ENCODE results near the gene CHRNA7.

The CHRNA7 gene

GRCh38 chr15:32106401-32107381, 76.4 kb downstream of the CHRNA7 start:
- Histone ChIP-seq H3K36me3 (ENCODE audit: insufficient read depth, low read length) (no peaks in the 10 kb centered on the region), H3K4me1 (ENCODE audit: control insufficient read depth, insufficient read depth, low read length, unreplicated experiment) (no peaks in the 10 kb centered on the region), H3K27ac (ENCODE audit: low read depth, low read length) (no peak overlapping the region), H2AFZ (ENCODE audit: low read length, unreplicated experiment) (no peak overlapping the region), H3K4me3 (ENCODE audit: low read depth, low read length) (no peak overlapping the region), H3K27me3 (ENCODE audit: insufficient read depth, low read length) (no peaks in the 10 kb centered on the region), H3K79me2 (ENCODE audit: control insufficient read depth, insufficient read depth, low read length, unreplicated experiment) (no peaks in the 10 kb centered on the region)

DNA sequence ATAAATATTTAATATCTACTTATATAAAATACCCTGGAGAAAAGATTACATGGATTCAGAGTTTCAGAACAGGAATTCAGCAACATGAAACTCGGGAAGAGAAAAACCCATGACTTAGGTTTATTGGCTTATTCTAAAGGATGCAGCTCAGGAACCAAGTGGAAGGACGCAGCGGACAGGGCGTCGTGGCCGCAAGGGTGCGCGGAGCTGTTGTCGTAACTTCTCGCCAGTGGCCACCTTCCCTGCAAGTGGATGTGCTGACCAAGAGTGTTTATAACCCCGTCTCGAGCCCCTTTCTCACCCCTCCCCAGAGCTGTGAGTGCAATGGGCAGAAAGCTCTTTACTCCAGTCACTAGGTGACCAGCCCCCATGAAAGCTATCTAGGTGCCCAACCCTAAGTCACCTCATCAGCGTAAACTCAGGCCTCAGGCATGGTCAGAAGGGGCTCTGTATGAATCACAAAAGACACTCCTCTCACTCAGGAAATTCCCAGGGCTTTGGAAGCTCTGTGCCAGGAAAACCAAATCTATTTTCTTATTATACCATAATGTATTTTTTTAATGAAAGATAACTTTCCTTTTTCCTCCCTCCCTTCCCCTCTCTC, 77.3 kb downstream of the CHRNA7 start:
- H3K4me3 ChIP-seq (ENCODE audit: low read depth, low read length): no peak overlapping the region
- no peaks in the 10 kb centered on the region for H3K4me1 ChIP-seq (ENCODE audit: control insufficient read depth, insufficient read depth, low read length, unreplicated experiment)
- H3K27me3 ChIP-seq (ENCODE audit: insufficient read depth, low read length): no peaks in the 10 kb centered on the region
- H3K79me2 ChIP-seq (ENCODE audit: control insufficient read depth, insufficient read depth, low read length, unreplicated experiment): no peaks in the 10 kb centered on the region
- H2AFZ ChIP-seq (ENCODE audit: low read length, unreplicated experiment): no peak overlapping the region
- H3K27ac ChIP-seq (ENCODE audit: low read depth, low read length): no peak overlapping the region
- H3K36me3 ChIP-seq (ENCODE audit: insufficient read depth, low read length): no peaks in the 10 kb centered on the region

GRCh38 chr15:32108661-32109060, 78.3 kb downstream of the CHRNA7 start:
- no peaks in the 10 kb centered on the region for H3K4me1 ChIP-seq (ENCODE audit: control insufficient read depth, insufficient read depth, low read length, unreplicated experiment)
- no peak overlapping the region for H3K4me3 ChIP-seq (ENCODE audit: low read depth, low read length)
- H3K27ac ChIP-seq (ENCODE audit: low read depth, low read length): no peak overlapping the region
- no peaks in the 10 kb centered on the region for H3K27me3 ChIP-seq (ENCODE audit: insufficient read depth, low read length)
- H2AFZ ChIP-seq (ENCODE audit: low read length, unreplicated experiment): no peak overlapping the region
- H3K36me3 ChIP-seq (ENCODE audit: insufficient read depth, low read length): no peaks in the 10 kb centered on the region
- no peaks in the 10 kb centered on the region for H3K79me2 ChIP-seq (ENCODE audit: control insufficient read depth, insufficient read depth, low read length, unreplicated experiment)

- Histone ChIP-seq H3K4me3 (ENCODE audit: low read depth, low read length) (no peak overlapping the region), H3K4me1 (ENCODE audit: control insufficient read depth, insufficient read depth, low read length, unreplicated experiment) (no peaks in the 10 kb centered on the region)
These were observed 81.8 kb downstream of the CHRNA7 start for GRCh38 chr15:32112101-32112500.

DNA sequence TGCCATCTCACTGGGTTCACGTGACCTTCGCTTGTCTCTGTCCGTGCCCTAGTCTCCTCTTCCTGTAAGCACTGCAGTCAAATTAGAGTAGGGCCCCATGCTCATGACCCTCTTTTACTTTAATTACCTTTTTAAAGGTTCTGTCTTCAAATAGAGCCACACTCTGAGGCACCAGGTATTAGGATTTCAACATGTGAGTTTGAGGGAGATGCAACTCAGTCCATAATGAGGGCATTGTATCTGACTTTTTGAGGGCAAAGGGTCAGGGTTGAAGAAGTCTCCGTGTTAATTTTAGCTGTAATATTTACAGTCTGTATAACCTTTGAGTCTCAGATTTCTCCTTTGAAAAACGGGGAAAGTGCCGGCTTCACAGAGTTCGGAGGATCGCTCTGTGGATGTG, 82.9 kb downstream of the CHRNA7 start:
- no peaks in the 10 kb centered on the region for H3K27me3 ChIP-seq (ENCODE audit: insufficient read depth, low read length)
- no peaks in the 10 kb centered on the region for H3K4me1 ChIP-seq (ENCODE audit: control insufficient read depth, insufficient read depth, low read length, unreplicated experiment)

More at GRCh38 chr15:32112101-32112500, 81.8 kb downstream of the CHRNA7 start:
- Histone ChIP-seq H3K79me2 (ENCODE audit: control insufficient read depth, insufficient read depth, low read length, unreplicated experiment) (no peaks in the 10 kb centered on the region), H3K27ac (ENCODE audit: low read depth, low read length) (no peak overlapping the region), H2AFZ (ENCODE audit: low read length, unreplicated experiment) (no peak overlapping the region), H3K36me3 (ENCODE audit: insufficient read depth, low read length) (no peaks in the 10 kb centered on the region), H3K27me3 (ENCODE audit: insufficient read depth, low read length) (no peaks in the 10 kb centered on the region)

GRCh38 chr15:32117122-32117521, 86.8 kb downstream of the CHRNA7 start:
- Histone ChIP-seq H3K27me3 (ENCODE audit: insufficient read depth, low read length) (no peaks in the 10 kb centered on the region), H3K79me2 (ENCODE audit: control insufficient read depth, insufficient read depth, low read length, unreplicated experiment) (no peaks in the 10 kb centered on the region)

More for the DNA sequence above, 82.9 kb downstream of the CHRNA7 start:
- no peaks in the 10 kb centered on the region for H3K79me2 ChIP-seq (ENCODE audit: control insufficient read depth, insufficient read depth, low read length, unreplicated experiment)
- H2AFZ ChIP-seq (ENCODE audit: low read length, unreplicated experiment): no peak overlapping the region
- no peak overlapping the region for H3K27ac ChIP-seq (ENCODE audit: low read depth, low read length)
- no peaks in the 10 kb centered on the region for H3K36me3 ChIP-seq (ENCODE audit: insufficient read depth, low read length)
- H3K4me3 ChIP-seq (ENCODE audit: low read depth, low read length): no peak overlapping the region

DNA sequence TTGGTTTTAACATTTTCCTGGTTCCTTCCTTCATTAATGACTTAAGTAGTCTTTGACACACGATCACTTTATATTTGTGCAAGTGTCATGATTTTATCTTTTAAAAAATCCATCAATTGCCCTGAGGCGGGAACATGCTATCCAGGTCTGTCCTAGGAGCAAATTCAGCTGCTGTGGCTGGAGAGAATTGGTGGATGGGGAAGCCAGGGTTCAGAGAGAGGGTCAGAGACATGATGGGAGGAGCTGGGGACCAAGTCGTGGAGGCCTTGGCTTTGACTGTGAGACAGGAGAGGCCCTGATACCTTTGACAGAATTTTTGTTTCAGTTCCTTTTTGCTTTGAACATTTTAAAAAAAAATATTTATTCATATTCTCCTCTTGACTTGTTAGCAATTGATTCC, 89.0 kb downstream of the CHRNA7 start:
- Histone ChIP-seq H3K36me3 (ENCODE audit: insufficient read depth, low read length) (no peaks in the 10 kb centered on the region), H2AFZ (ENCODE audit: low read length, unreplicated experiment) (no peak overlapping the region), H3K27ac (ENCODE audit: low read depth, low read length) (no peak overlapping the region), H3K27me3 (ENCODE audit: insufficient read depth, low read length) (no peaks in the 10 kb centered on the region), H3K4me3 (ENCODE audit: low read depth, low read length) (no peak overlapping the region), H3K4me1 (ENCODE audit: control insufficient read depth, insufficient read depth, low read length, unreplicated experiment) (no peaks in the 10 kb centered on the region), H3K79me2 (ENCODE audit: control insufficient read depth, insufficient read depth, low read length, unreplicated experiment) (no peaks in the 10 kb centered on the region)

More at GRCh38 chr15:32117122-32117521, 86.8 kb downstream of the CHRNA7 start:
- Histone ChIP-seq H3K27ac (ENCODE audit: low read depth, low read length) (no peak overlapping the region), H3K4me1 (ENCODE audit: control insufficient read depth, insufficient read depth, low read length, unreplicated experiment) (no peaks in the 10 kb centered on the region), H3K36me3 (ENCODE audit: insufficient read depth, low read length) (no peaks in the 10 kb centered on the region), H3K4me3 (ENCODE audit: low read depth, low read length) (no peak overlapping the region), H2AFZ (ENCODE audit: low read length, unreplicated experiment) (no peak overlapping the region)

DNA sequence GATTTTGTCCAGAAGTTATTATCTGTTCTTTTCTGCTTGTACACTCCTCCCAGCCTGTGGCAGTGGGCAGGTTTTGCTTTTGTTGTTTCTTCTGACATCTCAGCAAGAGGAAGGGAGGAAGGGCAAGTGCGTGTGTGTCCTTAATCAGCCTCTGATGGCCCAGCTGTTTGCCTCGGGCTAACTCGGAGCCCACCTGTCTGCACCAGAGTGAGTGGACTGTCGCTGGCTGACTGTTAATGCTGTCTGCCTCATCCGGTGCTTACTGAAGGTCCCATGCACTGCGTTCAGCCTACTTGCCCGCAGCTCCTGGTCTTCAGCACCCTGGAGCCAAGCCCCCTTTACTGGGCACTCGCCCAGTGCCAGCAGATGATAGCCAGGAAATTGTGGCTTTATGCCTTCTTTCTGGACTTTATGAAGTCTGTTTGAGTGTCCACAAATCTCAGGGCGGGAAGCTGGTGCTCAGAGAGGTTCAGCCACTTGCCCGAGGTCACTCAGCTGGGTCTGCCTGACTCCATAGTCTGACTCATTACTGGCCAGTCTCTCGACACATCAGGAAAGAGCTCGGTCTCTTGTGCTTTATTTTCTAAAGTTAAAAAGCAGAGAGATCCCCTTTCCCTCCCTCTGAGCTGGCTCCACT, 89.5 kb downstream of the CHRNA7 start:
- H3K27me3 ChIP-seq (ENCODE audit: insufficient read depth, low read length): no peaks in the 10 kb centered on the region
- no peak overlapping the region for H3K4me3 ChIP-seq (ENCODE audit: low read depth, low read length)
- H3K79me2 ChIP-seq (ENCODE audit: control insufficient read depth, insufficient read depth, low read length, unreplicated experiment): no peaks in the 10 kb centered on the region
- no peak overlapping the region for H2AFZ ChIP-seq (ENCODE audit: low read length, unreplicated experiment)
- no peak overlapping the region for H3K27ac ChIP-seq (ENCODE audit: low read depth, low read length)
- H3K4me1 ChIP-seq (ENCODE audit: control insufficient read depth, insufficient read depth, low read length, unreplicated experiment): no peaks in the 10 kb centered on the region
- H3K36me3 ChIP-seq (ENCODE audit: insufficient read depth, low read length): no peaks in the 10 kb centered on the region

DNA sequence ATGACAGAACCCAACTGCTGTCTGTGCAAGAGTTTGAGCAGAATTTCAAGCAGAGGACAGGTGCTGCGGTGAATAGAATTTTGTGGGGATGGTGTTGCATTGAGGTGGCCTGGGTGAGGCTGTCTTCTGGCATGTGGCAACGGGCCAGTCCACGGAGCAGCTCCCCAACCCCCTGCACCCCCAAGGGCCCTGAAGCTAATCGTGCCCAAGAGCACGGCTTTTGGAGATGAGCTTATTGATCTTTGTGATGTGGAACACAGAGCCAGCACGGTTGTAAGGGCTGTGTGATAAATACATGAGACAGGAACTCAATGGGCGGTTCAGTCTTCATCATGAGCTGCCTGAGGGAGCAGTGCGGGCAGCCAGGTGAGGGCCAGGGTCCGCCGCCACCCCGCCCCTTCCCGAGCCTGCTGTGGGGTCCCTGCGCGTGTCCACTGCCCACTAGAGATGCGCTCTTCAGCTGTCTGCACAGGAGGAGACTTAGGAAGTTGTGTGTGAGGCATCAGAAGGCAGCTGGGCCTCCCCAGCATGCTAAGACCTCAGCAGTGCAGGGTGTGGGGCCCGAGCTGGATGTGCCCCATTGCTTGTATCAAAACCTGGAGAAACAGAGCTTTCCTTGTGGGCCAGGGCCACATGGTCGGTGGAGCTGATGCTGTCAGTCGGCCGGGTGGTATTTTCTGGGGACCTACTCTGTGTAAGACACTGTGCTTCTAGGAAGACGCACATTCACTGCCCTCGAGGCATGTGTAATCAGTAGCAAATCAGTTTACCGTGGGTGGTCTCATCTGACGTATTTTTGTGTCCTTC, 90.5 kb downstream of the CHRNA7 start:
- H3K4me3 ChIP-seq (ENCODE audit: low read depth, low read length): no peak overlapping the region
- no peaks in the 10 kb centered on the region for H3K4me1 ChIP-seq (ENCODE audit: control insufficient read depth, insufficient read depth, low read length, unreplicated experiment)
- H3K36me3 ChIP-seq (ENCODE audit: insufficient read depth, low read length): no peaks in the 10 kb centered on the region
- no peak overlapping the region for H3K27ac ChIP-seq (ENCODE audit: low read depth, low read length)
- H2AFZ ChIP-seq (ENCODE audit: low read length, unreplicated experiment): no peak overlapping the region
- no peaks in the 10 kb centered on the region for H3K79me2 ChIP-seq (ENCODE audit: control insufficient read depth, insufficient read depth, low read length, unreplicated experiment)
- H3K27me3 ChIP-seq (ENCODE audit: insufficient read depth, low read length): no peaks in the 10 kb centered on the region

DNA sequence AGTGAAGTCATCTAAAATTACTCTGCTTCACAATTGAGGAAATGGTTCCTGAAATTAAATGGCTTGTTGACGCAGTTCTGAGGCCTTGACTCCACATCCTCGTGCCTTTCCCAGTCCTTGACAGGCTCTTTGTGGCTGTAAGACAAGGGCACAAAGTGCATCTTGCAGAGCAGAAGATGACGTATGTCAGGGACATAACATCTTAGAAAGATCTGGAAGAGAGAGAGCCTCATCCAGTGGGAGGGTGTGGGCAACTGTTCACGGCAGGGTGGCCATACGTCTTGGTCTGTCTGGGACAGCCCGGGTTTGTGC, 91.0 kb downstream of the CHRNA7 start:
- H3K79me2 ChIP-seq (ENCODE audit: control insufficient read depth, insufficient read depth, low read length, unreplicated experiment): no peaks in the 10 kb centered on the region
- no peaks in the 10 kb centered on the region for H3K4me1 ChIP-seq (ENCODE audit: control insufficient read depth, insufficient read depth, low read length, unreplicated experiment)
- no peak overlapping the region for H3K4me3 ChIP-seq (ENCODE audit: low read depth, low read length)
- no peaks in the 10 kb centered on the region for H3K36me3 ChIP-seq (ENCODE audit: insufficient read depth, low read length)
- no peak overlapping the region for H3K27ac ChIP-seq (ENCODE audit: low read depth, low read length)
- no peaks in the 10 kb centered on the region for H3K27me3 ChIP-seq (ENCODE audit: insufficient read depth, low read length)
- H2AFZ ChIP-seq (ENCODE audit: low read length, unreplicated experiment): no peak overlapping the region
